Renal cortex interstitium (tissue), 11 donors: Measurements from ENCODE around the gene PWWP2B. TPM values are rescaled to one million over a fixed set of nuclear protein-coding genes. Genes with fewer than 3 reads are reported as not detected.

ENCODE experiments used
- DNase-seq, 11 donors: peaks; one replicate each; pipeline ENCODE4 v3.0.0-alpha.2; 2013; ENCODE audit warnings: low read depth in 9 of 11, low spot score in 4 of 11; ENCODE audit errors: extremely low read depth in 1 of 11
- polyA plus RNA-seq, 3 donors: library from polyadenylated mRNA; unstranded; fragments of 120-200 nt; gene quantifications; one replicate each; pipeline ENCODE4 v1.2.1, GENCODE V29; 2013; ENCODE audit not compliant: insufficient read length in 3 of 3

PWWP2B gene
- polyA plus RNA-seq, 3 donors, result 5.9 to 10.7 (median 10.1) TPM

DNA sequence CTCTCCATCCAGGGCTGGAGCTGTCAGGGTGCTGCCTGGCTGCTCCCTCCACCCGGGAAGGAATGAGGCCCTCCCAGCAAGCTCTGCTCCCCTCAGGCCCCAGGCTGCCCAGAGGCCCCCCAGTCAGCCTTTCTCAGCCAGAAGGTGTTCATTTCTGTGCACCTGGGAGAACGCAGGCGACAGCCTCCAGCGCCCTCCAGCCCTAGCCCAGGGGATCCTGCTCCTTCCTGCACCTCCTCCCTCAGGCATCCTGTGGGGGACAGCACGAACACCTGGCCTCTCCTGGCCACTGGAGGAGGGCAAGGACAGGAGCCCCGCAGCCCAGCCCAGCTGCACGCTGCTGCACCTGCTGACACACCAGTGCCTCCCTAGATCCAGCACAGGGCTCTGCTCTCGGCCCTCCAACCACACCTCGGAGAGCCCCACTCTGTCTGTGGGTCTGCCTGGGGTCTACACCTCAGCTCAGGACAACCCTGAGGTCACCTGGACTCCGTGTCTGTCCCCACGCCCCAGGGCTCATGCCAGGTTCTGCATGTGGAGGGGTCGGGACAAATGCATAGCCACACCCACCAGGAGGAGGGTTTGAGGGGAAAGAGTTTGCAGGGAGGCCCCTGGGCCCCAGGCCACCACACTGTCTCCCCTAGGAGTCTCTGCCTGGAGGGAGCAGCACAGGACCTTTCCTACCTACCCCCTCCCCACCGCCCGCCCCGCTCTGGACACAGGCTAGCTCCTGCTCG, 7.4 kb upstream of the PWWP2B start:
- DNase-seq, result no peak

DNA sequence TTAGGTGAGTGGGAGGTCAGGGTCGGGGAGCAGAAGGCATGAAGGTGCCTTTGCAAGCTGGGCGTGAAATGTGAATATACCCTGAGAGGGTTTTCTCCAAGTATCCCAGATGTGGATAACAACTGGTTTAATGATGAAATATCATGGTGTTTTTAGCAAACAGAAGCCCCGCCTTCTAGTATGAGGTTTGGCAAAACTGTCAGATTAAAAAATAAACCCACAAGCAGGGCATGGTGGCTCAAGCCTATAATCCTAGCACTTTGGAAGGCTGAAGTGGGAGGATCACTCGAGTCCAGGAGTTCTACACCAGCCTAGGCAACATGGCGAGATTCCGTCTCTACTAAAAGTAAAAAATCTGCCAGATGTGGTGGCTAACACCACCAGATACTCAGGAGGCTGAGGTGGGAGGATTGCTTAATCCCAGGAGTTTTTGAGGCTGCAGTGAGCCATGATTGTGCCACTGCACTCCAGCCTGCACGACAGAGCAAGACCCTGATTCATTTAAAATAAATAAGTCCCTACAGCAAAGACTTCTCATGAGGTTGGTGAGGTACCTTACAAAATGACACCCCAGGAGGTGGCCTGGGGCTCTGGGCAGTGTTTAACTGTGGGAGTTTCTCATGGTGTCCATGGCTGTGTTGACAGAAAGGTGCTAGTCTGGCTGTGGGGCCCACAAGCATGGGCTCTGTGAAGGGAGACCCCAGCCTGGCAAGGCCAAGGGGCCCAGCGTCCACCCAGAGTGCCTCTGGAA, 6.7 kb upstream of the PWWP2B start:
- no peak for DNase-seq

DNA sequence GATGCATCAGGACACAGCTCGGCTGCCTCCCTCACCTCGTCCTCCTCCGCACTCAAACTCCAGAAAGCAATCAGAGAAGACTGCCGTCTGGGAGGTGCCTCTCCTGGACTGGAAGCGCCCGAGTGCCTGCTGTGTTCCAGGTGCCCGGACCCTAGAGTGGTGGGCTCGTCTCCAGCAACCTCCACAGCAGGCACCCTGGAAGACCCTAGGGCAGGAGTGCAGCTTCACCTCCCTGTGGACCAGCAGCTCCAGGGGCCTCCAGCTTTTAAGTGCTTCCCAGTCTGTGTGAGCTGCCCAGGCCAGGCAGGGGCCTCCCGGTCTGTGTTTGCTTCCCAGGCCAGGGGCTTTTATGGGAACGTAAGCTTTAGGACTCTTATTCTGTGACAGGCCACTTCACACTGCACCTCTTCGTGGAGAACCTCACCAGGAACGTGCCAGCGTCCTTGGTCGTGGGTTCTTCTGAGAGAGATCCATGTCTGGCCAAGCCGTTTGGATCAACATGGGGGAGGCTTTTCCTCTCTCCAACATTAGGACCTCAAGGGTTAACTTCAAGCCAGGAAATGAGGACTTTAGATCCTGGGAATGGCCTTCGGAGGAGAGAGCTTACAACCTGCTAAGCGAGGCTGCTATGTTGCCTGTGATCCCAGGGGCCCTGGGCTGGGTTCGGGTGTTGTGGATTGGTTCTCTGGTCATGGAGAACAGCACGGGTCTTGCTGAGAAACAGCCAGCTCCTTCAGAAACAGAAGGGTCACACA, 5.9 kb upstream of the PWWP2B start:
- DNase-seq, result no peak

DNA sequence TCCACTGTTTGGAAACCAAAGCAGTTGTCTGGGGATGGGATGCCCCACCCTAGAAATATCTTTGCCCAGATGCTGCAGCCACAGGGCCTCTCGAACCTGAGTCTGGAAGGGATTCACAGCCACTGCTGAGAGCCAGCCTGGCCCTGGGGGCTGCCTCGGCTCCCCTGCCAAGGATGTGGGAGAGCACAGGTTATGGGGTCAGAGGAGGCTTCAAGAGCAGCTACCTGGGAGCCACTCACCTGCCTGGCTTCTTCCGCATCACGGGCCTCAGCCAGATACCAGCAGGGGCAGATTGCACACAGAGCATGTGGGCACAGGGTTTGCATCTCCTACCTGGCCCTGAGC, 5.4 kb upstream of the PWWP2B start:
- DNase-seq, result no peak

DNA sequence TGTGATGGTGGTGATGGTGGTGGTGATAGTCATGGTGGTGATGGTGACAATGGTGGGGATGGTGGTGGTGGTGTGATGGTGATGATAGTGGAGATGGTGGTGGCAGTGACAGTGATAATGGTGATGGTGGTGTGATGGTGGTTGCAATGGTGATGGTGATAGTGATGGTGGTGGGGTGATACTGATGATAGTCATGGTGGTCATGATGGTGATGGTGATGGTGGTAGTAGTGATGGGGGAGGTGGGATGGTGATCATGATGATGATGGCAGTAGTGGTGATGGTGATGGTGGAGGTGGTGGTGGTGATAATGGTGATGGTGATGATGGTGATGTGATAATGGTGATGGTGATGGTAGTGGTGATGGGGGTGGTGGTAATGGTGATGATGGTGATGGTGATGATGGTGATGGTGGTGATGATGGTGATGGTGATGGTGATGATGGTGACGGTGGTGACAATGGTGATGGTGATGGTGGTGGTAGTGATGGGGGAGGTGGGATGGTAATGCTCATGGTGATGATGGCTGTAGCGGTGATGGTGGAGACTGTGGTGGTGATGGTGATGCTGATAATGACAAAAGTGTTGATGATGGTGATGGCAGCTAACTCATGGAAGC, 4.7 kb upstream of the PWWP2B start:
- DNase-seq, result no peak

DNA sequence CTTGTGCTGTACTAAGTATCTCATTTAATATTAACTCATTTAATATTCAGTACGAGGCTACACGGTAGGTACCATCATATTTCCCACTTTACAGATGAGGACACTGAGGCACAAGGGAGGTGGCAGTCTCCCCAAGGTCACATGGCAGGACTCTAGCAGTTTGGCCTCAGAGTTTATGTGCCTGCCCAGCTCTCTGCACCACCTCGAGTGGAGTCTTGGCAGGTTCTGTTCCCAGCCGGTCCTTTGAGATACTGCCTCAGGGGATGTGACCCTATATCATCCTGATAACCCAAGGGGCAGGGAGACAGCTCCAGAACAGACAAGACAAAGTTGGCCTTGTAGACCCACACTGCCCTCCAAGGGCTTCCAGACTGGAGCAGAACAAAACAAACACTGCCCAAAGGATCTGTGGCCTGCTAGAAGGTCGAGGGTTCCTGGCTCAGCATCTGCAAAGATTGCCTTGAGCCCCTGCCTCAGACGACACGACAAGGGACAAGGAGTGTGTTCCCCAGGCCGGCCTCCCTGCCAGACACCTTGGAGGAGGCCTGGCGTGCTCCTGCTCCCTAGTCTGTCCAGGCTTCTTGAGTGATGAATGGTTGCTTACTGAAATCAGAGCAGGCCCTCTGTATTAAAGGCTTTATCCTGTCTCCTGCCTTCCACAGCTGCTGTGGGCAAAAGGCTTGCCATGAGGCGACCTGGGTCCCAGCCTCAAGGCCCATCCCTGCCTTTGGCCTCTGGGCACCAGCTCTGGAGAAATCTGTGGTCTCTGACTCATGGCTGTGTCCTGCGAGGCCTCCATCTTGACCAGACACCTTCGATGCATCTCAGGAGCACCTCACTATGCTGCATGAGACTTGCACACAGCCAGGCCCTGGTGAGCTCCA, 3.9 kb upstream of the PWWP2B start:
- no peak for DNase-seq

DNA sequence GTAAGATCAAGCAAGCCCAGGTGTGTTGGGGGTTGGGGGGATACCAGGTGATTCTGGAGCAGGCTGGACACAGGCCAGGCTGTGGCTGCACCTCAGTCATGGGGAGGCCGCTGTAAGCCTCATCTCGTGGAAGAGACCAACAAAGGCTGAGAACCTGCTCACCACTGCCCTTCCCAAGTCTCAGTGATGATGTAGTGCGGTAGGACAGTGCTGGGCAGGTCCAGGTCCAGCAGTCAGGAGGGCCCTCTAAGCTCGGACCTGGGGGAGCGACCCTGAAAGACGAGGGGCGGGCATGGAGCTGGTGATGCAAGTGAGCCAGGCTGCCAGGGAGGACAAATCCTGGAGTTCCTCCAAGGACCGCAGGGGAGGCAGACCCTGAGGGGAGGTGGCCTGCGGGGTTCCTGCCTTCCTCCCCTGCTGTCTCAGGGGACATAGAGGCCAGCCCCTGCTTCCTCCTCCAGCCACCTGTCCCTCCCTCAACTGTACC, 3.3 kb upstream of the PWWP2B start:
- DNase-seq, result no peak

DNA sequence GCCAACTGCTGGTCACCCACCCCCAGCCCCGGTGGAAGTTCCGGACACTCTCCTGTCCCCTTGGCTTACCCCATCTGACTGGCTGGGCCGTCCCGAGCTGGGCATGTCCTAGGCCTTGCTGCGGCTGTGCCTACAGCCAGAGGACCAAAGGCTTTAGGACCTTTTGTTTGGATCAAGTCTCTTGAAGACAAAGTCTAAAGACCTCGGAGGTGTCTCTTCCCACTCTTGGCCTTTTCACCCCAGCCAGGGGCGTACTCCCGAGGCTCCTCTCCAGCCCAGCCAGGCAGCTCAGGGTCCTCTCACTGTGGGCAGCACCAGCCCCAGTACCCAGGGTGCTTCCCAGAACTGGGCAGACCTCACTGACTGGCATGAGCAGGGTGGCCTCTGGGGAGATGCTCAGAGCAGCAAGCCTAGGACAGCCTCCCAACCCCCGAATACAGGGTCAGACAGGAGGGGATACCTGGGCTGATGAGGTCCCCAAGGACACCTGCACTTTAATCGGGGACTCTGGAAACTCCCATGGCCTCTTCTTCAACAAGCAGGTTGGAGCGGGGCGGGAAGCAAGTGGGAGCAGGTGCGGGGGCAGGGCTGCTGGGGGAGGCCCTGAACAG, 2.7 kb upstream of the PWWP2B start:
- no peak for DNase-seq

DNA sequence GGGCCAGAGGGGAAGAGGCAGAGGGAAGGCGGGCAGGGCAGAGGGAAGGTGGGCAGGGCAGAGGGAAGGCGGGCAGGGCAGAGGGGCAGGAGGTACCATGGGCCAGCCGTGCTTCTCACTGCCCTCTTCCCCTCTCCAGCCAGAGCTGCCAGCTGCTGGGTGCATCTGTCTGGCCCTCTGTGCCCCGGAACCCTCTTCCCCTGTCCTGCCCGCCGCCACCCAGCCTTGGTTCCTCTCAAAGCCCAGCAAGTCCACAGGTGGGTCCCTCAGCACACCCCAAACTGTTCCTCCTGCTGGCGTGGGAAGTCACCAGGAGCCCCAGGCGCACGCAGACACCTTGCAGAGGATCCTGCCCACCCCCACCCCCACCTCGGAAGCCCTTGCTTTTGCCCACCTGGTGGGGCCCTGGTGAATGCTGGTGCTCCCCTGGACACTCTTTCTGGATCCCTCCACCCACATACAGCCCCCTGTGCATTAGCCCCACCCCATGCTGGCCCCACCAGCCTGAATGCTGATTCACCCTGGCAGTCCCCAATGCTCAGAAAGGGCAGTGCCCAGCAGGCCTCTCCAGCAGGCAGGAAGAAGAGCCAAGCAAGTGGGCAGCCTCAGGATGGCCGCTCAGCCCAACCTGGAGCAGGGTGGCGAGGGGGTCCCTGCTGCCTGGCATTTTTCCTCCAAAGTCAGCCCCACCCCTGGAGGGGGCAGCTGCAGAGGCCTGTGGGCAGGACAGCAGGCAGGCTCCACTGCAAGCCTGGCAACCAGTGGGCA, 1.9 kb upstream of the PWWP2B start:
- no peak for DNase-seq

DNA sequence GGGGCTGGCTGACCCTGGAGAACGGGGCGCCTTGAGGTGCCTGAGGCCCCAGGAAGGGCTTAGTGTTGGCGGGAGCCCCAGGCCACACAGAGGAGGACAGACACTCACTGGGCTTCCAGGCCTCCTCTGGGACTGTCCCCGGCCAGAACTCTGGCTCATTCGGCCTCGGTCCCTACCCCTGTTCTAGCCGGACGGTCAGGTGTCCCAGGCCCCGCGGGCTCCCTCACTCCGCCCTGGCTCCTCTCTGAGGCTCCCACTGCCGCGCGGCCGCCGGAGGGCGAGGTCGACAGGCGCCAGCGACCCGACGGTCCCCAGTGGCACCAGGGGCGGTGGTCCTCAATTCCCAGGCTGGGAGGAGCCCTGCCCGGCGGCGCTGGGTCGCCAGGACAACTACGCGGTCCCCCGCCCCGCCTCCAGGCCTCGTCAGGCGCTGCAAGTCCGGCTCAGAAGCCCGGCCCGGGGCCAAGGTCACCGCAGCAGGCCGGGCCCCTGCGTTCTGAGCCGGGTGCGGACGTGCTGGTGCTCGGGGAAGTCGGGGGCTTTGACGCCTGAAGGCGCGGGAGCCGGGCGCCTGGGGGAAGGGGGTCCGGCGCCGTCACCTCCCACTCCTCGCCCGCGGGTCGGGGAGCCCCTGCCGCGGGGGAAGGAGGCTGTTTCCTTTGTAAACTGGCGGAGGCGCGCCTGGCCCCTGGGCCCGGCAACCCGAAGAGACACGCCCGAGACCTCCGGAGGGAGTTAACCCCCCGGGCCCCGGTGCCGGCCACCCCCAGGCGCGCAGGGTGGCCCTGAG, 1.1 kb upstream of the PWWP2B start:
- no peak for DNase-seq

DNA sequence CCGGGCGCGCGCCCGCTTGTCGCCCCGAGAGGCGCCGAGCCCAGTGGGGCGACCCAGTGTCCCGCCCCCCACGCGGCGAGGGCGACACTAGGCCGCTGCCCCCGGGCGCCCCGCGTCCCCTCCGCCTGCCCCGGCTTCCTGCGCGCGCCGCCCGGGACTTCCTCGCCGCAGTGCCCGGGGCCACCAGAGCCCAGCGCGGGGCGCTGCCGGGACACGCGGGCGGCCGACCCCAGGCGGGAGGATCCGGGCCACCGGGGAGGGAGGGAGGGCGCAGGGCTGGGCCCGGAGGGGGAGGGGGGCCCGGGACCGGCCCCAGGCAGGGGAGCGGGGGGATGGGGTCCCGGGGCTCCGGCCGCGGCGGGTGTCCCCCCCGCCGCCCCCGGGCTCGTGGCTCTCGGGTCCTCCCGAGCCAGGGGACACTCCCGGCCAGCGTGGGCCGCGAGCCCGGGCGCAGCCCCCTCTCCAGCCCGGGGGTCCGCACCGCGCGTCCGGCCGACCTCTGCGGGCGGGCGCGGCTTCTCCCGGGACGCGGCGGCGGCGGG, 435 bp upstream of the PWWP2B start:
- DNase-seq, result peak in 3 of 11 donors; percentile 48 to 69 (median 63)

DNA sequence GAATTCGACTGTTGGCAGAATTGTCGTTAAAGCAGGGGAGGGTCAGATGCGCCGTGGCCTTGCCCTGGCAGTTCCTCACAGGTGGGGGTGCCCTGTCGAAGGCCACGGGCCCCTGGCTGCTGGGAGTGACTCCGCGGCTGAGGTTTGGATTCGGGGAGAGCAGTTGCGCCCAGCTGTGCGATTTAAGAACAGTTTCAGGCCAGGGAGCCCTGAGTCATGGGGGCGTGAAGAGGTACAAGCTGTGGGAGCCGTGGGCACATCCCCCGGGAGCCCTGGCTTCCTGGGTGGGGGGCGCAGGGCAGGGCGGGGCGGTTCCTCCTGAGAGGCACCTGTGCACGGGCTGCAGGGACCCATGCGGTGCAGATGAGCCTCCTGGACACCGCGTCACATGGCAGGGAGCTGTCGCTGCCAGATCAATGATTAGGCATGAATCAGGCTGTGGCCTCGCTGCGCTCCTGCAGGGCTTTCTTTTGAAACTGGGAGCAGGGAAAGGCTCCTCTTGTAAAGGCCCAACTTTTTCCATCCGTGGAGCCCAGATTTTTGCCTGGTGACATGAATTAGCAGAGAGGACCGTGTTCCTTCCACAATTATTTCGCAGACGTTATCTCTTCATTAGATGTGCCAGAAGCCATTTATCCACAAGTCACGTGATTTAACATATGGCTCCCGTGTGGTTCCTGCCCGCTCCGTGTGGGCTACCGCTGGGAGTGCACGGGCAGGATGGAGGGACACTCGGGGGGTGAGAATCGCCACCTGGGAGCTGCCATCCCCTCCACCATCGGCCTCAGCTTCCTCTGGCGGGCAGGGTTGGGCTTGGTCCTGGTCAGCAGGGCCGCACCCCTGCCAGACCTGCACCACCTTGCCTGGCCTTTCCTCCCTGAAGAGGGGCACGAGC, 918 bp downstream of the PWWP2B start:
- DNase-seq, result no peak

DNA sequence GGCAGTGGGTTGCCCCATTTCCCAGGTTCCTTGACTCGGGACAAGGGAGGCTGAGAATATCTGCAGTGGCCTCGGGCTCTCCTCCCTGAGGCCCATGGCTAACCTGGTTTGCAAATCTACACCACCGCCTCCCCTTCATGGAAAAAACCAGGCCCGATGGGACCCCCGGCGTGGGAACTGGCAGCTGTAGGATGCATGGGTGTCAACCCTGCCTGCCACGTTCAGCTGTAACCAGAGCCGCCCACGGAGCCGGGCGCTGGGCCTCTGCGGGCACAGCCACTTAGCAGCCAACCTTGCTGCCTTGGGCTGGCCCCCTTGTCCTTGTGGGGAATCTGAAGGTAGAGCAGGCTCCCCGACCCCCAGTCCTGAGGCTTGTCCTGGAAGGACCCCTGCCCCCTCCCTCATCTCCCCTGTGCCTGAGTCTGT, 1.6 kb downstream of the PWWP2B start:
- no peak for DNase-seq

DNA sequence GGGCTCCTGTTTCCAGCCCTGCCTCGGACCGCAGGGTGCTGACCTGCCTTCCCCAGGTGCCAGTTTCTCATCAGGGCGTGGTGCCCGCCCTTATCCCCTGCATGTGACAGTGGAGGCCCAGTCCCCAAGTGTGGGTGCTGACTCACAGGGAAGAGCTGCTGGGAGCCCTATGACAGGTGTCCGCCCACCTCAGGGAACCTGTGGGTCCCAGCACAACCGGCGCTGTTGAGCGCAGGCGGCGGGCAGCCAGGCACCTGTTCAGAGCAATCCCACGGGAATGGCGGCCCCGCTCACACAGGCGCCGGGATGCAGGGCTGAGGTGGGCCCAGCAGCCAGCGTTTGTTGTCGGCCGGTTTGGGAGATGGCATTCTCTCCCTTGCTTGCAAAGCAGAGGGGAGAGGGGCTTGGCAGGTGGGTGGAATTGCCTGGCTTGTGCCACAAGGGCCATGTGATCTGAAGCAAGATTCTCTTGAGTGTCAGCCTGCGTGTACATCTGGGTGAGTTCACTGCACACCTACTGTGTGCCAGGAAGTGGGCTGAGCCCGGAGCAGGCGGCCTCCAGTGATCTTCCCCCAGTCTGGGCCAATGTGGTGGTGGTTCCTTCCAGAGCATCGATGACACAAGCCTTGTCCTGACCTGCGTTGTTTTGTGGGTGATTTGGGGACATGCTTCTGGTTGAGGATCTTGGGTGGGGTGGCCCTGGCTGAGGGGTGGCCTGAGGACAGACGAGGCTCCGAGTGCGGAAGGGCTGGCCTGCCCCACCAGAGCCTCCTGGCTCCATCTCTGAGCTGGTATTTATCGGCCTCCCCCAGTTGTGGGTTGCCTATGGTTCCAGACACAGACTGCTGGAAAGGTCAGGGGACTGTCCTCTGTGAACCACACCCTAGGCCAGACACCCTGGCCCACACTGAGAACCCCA, 2.4 kb downstream of the PWWP2B start:
- no peak for DNase-seq
